Activated CD4-positive, alpha-beta T cell treated with anti-CD3 and anti-CD28 coated beads for 1 hour (primary cell): ENCODE results near the gene NONO.
"Not testable (repeated sequence)": the region's sequence is repeated elsewhere in the genome, so short reads cannot be mapped to it uniquely, and the experiment has no call there.

Source experiments
- DNase-seq: peaks from one replicate; pipeline ENCODE4 v3.0.0-alpha.2; 2020

NONO gene

DNA sequence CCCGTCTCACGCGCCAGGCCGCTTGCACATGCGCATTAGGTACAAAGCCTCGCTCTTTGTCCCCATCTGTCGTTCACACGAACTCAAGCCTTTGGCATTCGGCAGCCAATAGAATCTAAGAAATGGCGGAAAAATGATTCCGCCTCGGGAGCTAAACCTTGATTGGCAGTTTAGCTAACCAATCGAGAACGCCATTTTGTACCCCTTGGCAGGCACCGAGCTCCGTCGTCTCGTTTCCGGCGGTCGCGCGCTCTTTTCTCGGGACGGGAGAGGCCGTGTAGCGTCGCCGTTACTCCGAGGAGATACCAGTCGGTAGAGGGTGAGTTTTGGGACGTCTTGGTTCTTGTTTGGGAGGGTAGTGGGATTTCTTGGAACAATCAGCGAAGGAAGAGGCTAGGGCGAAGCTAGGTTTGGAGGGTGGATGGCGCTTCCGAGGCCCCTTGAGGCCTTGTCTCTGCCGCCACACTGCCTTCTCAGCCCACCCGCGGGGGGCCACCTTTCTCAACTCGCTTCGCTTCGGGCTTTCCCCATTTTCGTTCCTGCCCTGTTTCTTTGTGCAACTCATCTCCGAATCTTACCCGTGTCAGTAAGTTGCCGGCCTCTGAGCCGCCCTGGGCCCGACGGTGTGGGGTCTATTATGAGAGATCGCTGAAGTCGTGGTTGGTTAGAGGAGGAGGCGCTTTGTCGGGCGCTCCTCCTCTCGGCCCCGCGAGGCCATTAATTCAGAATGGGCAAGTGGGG is at the start of gene NONO:
Gene NONO, plus strand, starts transcription at position 233 of the 741 bp plus-strand sequence. CDS start 7,003 bp downstream, outside the sequence.
- peak; percentile 60 for DNase-seq

GRCh38 chrX:71235482-71235881 is 48.0 kb upstream of the NONO start:
- no peak for DNase-seq

DNA sequence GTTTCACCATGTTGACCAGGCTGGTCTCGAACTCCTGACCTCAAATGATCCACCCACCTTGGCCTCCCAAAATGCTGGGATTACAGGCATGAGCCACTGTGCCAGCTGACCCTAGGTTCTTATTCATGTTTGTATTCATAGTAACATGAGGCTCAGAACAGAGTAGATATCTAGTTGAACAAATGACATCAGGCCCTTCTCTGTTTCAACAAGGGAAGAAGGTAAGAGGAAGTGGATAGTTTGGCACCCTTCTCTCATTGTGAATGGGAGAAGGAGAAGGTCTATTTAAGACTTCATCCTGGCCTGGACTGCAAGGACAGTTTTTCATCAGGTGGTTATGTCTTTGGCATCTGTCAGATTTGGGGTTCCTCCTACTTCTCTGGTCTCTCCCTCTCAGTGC is 46.6 kb upstream of the NONO start:
- DNase-seq: no peak

DNA sequence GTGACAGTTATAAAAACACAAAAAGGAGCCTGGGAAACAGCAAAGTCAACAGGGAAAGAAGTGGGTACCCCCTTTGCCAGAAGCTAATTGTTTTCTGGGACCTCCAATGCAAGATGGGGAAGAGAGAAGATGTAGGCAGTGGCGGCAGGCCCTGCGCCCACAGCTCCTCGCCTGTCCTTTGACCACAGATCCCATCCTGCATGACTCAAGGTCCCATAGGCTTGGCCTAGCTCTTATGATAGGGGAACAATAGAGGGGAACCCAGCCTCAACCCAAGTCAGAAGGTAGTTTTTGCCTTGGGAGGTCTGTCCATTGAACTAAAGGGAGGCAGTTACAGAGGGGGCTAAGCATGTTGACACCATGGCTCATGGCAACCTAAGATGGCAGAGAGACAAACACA is 43.7 kb upstream of the NONO start:
- DNase-seq: no peak

DNA sequence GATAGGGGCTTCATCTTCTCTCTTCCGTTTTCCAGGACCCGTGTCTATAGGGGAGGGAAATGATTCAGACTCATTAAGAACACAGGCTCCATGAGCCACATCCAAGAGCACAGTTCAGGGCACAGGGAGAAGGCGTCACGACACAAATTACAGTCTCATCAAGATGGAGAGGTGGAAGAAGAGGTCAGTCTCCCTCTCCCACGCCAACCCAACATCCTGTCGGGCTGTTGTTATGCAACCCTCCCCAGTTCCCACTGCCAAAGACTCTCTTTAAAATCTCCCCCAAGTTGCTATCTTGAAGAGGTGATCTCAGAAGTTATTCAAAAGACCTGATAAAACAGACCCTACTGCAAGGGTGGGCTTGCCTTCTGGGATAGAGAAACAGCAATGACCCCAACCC is 42.1 kb upstream of the NONO start:
- DNase-seq: no peak

GRCh38 chrX:71244359-71245128 is 38.9 kb upstream of the NONO start:
- no peak for DNase-seq

- DNase-seq: no peak
Observed at GRCh38 chrX:71245159-71245558, 38.3 kb upstream of the NONO start.

DNA sequence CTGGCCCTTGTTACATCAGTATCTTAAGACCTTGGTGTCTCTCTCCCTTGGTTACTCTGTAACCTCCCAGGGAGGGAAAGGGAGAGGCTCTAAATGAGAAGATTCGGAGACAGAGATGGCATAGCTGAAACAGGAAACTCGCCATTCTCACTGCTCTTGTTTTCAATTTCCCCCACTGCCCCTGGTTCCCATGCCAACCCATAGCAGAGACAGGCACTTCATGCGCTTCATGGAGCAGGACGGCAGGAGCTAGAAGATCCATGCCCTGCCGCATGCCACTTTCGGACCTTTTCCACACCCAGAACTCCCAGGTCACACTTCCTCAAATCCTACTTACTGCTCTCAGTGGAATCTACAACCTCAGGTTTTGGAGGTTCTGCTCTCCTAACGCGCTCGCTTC is 32.6 kb upstream of the NONO start:
- DNase-seq: no peak

DNA sequence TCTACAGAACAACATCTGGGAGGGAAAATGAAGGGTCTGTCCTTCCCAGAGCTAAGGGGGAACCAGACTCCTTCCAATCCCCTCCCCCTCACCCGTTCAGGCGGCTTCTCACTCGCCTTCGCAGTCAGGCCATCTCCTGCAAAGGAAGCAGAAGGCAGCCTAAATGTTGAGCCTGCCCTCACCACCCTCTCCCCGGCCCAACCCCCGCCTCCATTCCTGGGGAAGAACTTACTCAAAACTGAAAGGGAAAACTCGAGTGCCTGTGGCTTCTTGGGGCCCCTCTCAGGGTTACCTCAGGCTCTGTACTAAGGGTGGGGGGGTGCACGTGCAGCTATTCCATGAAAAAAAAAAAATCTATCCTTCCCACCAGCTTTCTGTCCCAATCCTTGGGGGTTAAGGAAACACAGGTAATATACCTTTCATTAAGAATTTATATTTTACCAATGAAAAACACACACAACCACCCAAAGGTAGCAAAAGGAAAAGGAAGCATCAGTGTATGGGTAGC is 31.9 kb upstream of the NONO start:
- no peak for DNase-seq

DNA sequence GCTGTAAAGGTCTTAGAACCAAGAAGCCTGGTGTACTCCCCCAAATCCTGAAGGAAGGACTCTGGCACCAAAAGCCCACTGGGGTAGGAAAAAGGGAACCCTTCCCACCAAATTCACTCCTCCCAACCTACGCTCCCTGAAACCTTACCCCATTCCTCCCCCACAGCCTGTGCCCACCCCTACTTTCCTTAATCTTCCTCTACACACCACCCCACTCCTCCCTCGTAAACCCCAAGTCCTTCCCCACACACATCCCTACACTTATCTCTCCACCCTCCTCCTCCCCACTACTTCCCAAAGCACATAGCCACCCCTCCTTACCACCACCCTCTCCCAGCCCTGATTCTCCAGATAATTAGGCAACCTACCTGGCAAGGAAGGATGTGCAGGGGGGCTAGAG is 31.2 kb upstream of the NONO start:
- no peak for DNase-seq

GRCh38 chrX:71253253-71254091 is 30.0 kb upstream of the NONO start:
- DNase-seq: no peak

DNA sequence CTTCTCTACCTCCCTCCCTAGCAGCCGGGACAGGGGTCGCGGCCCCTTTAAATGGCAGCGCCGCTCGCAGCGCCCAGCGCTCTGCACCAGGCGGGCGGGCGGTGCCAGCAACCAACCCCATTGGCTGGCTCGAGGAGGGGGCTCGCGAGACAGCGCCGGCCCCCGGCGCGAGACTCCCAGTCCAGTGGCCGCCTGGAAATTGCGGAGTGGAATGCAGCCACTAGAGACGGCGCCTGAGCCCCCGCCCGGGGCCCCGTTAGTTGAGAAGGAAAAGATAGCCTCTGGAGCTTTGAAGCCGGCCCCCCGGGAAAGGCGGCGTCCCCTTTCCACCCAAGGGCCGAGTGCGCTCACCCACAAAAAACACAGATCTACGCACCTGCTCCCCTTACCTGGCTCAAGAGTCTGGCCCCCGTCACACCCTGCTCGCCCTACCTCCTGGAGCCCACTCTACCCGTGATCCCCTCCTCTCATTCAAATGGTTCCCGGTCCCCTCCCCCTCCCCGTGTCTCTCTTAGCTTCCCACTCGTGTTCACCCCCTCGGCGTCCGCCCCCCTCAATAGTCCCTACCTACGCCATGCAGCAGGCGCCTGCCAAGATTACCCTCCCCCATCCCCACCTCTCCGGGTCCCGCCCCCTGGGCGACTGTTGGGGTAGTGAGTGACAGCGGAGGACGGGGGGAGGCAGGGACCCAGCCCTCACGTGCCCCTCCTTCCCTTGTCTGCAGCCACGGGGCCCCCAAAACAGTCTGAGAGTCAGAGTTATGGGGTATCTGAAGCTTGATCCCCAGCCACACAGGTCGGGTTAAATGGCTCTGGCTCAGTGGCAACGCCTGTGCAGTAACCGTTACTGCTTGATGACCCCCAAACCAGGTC is 29.1 kb upstream of the NONO start, which contains the start of gene ZMYM3:
Gene ZMYM3, minus strand, starts transcription at position 49 of the 872 bp plus-strand sequence. CDS start 885 bp downstream, outside the sequence.
- peak; percentile 62 for DNase-seq

DNA sequence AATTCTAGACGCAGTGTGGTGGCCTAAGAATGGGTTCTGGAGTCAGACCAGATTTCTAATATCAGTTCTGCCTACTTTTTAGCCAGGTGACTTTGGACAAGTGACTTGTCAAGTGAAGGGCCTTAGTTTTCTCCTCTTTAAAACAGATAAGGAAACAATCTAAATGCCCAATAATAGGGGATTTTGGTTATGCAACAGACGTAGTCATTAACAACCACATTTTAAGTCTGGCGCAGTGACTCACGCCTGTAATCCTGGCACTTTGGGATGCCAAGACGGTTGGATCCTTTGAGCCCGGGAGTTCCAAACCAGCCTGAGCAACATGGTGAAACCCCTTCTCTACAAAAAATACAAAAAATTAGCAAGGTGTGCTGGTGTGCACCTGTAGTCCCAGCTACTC is 27.4 kb upstream of the NONO start:
- DNase-seq: no peak

DNA sequence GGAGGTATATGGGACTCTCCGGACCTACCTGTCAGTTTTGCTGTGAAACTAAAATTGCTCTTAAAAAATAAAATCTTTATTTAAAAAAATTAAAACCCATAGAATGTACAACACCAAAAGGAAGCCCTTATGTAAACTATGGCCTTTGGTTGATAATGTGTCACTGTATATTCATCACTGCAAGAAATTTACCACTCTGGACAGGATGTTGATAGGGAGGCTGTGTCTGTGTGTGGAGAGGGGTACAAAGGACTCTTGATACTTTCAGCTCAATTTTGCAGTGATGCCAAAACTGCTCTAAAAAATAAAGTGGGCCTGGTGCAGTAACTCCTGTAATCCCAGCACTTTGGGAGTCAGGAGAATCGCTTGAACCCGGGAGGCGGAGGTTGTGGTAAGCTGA is 26.6 kb upstream of the NONO start:
- DNase-seq: no peak

GRCh38 chrX:71268624-71269023 is 14.8 kb upstream of the NONO start:
- DNase-seq: not testable (repeated sequence)

DNA sequence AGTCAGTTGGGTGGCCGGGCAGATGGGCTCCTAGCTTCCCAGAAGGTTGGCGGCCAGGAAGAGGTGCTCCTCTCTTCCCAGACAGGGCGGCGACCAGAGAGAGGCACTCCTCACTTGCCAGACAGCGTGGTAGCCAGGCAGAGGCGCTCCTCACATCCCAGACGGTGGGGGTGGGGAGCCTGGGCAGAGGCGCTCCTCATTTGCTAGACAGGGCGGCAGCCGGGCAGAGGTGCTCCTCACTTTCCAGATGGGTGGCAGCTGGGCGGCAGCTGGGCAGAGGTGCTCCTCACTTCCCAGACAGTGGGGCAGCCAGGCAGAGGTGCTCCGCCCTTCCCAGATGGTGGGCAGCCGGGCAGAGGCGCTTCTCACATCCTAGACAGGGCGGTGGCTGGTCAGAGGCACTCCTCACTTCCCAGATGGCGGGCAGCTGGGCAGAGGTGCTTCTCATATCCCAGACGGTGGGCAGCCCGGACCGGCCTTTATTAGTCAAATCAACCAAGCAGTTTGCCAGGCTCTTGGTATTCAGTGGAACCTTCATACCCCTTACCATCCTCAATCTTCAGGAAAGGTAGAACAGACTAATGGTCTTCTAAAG is 13.5 kb upstream of the NONO start:
- no peak for DNase-seq

DNA sequence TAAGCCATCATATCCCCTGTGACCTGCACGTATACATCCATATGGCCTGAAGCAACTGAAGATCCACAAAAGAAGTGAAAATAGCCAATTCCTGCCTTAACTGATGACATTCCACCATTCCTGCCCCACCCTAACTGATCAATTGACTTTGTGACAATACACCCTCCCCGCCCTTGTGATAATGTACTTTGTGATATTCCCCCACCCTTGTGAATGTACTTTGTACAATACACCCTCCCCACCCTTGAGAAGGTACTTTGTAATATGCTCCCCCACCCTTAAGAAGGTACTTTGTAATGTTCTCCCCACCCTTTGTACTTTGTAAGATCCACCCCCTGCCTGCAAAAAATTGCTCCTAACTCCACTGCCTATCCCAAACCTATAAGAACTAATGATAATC is 11.1 kb upstream of the NONO start:
- DNase-seq: not testable (repeated sequence)

- not testable (repeated sequence) for DNase-seq
Observed at GRCh38 chrX:71281300-71281699, 2.1 kb upstream of the NONO start.

- DNase-seq: no peak
Observed at GRCh38 chrX:71282514-71283402, 677 bp upstream of the NONO start.

DNA sequence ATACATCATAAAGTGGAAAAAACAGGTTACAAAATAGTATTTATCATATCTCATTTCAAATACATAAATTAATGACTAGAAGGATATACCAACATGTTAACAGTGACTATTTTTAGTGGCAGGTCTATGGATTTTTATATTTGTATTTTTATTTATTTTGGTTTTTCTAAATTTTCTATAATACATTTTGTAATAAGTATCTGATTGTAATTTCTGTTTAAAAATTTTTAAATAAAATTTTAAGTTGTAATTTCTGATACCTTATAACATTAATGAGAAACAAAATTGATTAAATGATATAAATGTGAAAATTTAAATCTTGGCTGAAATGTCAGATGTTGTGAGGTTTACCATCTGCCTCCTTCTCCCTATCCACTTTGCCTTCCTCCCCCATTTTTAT is 2.5 kb downstream of the NONO start:
- no peak for DNase-seq

DNA sequence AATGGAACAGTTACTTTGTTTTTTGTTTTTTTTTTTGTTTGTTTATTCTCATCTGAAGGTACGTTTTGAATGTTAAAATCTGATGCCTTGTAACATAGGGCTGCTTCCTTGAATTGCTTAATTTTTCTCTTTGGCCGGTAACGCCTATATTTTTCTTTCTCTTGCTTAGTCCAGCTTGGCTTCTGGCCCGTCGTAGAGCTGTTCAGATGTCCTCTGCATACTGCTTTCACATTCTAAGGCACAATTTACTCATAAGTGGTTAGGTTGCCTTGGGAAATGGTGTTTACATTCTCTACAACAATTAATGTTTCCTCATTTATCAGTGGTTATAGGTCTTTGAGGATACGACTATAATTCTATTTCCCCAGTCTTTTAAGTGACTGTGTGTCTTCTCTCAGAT is 7.9 kb downstream of the NONO start:
- DNase-seq: no peak
